Mesangial cell (primary cell): Measurements from ENCODE around the gene XRCC4. TPM values are rescaled to one million over a fixed set of nuclear protein-coding genes. Genes with fewer than 3 reads are reported as not detected.

Experiments
- total RNA-seq: library from RNA; depleted of rRNA; stranded (reverse); fragments of >200 nt; gene quantifications from 2 replicates; pipeline ENCODE4 v1.2.3, GENCODE V29; 2015

XRCC4 gene
- total RNA-seq, result 3.0 and 6.4 TPM in 2 replicates

DNA sequence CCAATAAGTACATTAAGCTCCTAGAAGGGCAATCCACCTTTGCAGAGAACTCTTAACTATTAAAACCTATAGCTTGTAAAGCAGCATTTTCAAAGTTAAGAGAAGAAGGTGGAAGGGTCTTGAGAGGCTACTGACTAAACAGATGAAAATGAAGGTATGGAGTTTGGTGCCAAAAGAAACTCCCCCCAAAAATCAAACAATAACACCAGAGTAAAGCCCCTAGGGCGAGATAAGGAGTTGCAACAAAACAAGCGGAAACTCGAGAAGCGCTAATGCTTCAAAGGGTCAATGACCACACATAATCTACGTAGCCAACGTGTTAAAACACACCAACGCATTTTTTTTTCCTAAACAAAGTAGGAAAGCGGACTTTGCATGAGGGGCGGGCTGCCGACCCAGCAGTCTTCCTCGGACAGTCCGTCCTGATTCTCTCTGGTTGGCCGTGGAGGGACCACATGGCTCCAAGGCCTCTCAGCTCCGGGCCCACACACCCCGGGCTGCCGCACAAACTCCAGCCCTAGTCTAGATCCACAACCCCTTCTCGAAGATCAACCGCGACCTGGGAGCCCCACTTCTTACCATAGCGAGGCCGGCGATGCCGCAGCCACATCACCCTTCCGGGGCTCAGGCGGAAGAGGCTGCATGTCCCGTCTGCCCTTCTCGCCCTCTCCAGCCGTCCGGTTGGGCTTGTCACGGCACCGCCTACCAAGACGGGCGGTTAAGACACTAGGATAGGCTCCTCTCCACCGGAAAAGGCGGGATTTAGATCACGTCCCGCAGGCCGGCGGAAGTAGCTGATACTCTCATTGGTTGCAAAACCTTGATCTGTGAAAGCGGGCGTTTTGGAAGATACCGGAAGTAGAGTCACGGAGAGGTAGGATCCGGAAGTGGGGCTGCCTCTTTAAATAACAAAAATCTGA lies at the start of gene XRCC4, which contains the start of gene TMEM167A:
XRCC4 (plus strand) TSS at position 806 of the 920 bp plus-strand sequence. CDS start 27,373 bp downstream, outside the sequence.
TMEM167A (minus strand) TSS at position 653 of the 920 bp plus-strand sequence; CDS start at position 582, 71 bp downstream.

Other genes with a start within 250 kb of the XRCC4 start
- 18.6 and 25.9 TPM in 2 replicates for gene TMEM167A, start 153 bp upstream of the XRCC4 start, total RNA-seq